Tibial nerve (tissue), 4 donors: ENCODE results near the gene S100A14. TPM values are rescaled to one million over a fixed set of nuclear protein-coding genes. Genes with fewer than 3 reads are reported as not detected.

Source experiments
- DNase-seq, 2 donors: peaks; one replicate each; pipeline ENCODE4 v3.0.0-alpha.2; 2019; ENCODE audit warnings: low spot score in 2 of 2
- H3K27ac ChIP-seq, 4 donors: fragments of 200-600 bp; sonication (generic) in 3 of 4; one replicate each; pipeline ENCODE4 v1.5.1; 2017 to 2019; ENCODE audit warnings: mild to moderate bottlenecking in 1 of 4
- H3K27me3 ChIP-seq, 2 donors: fragments of 200-600 bp; sonication (generic) in 1 of 2; one replicate each; pipeline versions ENCODE4 v1.5.1 to v1.6.0; 2017 to 2019
- H3K36me3 ChIP-seq, 3 donors: fragments of 200-600 bp; sonication (generic); one replicate each; pipeline ENCODE4 v1.5.1; 2018 to 2019
- H3K4me1 ChIP-seq, 4 donors: fragments of 200-600 bp; sonication (generic) in 3 of 4; one replicate each; pipeline ENCODE4 v1.5.1; 2017 to 2019
- H3K4me3 ChIP-seq, 4 donors: fragments of 200-600 bp; sonication (generic) in 3 of 4; one replicate each; pipeline ENCODE4 v1.5.1; 2017 to 2019; ENCODE audit warnings: mild to moderate bottlenecking in 1 of 4, moderate library complexity in 1 of 4
- H3K9me3 ChIP-seq, 4 donors: fragments of 200-600 bp; sonication (generic) in 3 of 4; one replicate each; pipeline ENCODE4 v1.5.1; 2017 to 2019
- CTCF ChIP-seq, 5 experiments: fragments of 200-600 bp in 3 of 5; fragments of 450-650 bp in 2 of 5; sonication (generic) in 3 of 5; IDR thresholded peaks; one replicate each; pipeline ENCODE4 v1.5.1; 2016 to 2019; ENCODE audit warnings: antibody characterized with exemption in 5 of 5, mild to moderate bottlenecking in 3 of 5, moderate library complexity in 2 of 5
- EP300 ChIP-seq, 2 donors: sonication (generic); formaldehyde crosslinking; IDR thresholded peaks; one replicate each; pipeline ENCODE4 v1.6.1; 2017; ENCODE audit warnings: antibody characterized with exemption in 2 of 2, mild to moderate bottlenecking in 1 of 2
- POLR2A ChIP-seq, 2 donors: fragments of 450-650 bp; IDR thresholded peaks; one replicate each; pipeline ENCODE4 v1.6.1; 2017; ENCODE audit warnings: antibody characterized with exemption in 2 of 2, mild to moderate bottlenecking in 2 of 2, moderate library complexity in 2 of 2
- WGBS, 2 donors: methylation state at CpG; one replicate each; pipeline ENCODE4 v1.1.5; 2018; 5-methylcytosine and 5-hydroxymethylcytosine counted together
- total RNA-seq, 4 donors: library from RNA; depleted of rRNA; stranded (reverse); fragments of >200 nt; gene quantifications; one replicate each; pipeline ENCODE4 v1.1.0, GENCODE V29; 2016

S100A14 gene
- total RNA-seq = 10 to 100 TPM in 1 of 4 donors, not detected in 3; 15.3 TPM

GRCh38 chr1:153616144-153616916 is at the start of gene S100A14:
S100A14 (minus strand) TSS chr1:153616325; CDS start chr1:153615858, 467 bp downstream.
- Histone ChIP-seq H3K4me1 (peaks cover 0 to 36% (median 25%) of the 10 kb centered on the region in 4 donors), H3K36me3 (peaks cover 0 to 23% (median 0%) of the 10 kb centered on the region in 3 donors), H3K4me3 (peak within 1 kb of the TSS in 1 of 4 donors; percentile 9), H3K9me3 (no peaks in the 10 kb centered on the region), H3K27ac (peak within 1 kb of the TSS; percentile 45 to 92 (median 70)), H3K27me3 (no peaks in the 10 kb centered on the region)
- WGBS, 2 donors = 42 to 53% methylated on average over 8 to 10 of the region's 10 CpGs
- no peak for DNase-seq
- TF ChIP-seq POLR2A (IDR thresholded peaks at IDR 0.05) (no peak), EP300 (IDR thresholded peaks at IDR 0.05) (no peak), CTCF (IDR thresholded peaks at IDR 0.05) (no peak)

DNA sequence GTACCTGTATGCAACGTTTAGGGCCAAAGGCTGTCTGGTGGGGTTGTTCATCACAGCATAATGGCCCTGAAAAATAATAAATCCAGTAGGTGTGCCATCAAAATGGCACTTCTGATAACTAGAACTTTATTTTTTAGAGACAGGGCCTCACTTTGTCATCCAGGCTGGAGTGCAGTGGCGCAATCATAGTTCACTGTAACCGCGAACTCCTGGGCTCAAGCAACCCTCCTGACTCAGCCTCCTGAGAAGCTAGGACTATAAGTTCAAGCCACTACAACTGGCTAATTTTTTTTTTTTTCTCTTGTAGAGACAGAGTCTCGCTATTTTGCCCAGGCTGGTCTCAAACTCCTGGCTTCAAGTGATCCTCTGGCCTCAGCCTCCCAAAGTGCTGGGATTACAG is 47.1 kb upstream of the S100A14 start:
- WGBS, 2 donors = 87% methylated on average over 5 of the region's 5 CpGs
- TF ChIP-seq EP300 (IDR thresholded peaks at IDR 0.05) = no peak
- no peak for TF ChIP-seq POLR2A (IDR thresholded peaks at IDR 0.05)
- TF ChIP-seq CTCF (IDR thresholded peaks at IDR 0.05) = no peak

GRCh38 chr1:153662269-153662668 is 46.1 kb upstream of the S100A14 start:
- no peak for TF ChIP-seq EP300 (IDR thresholded peaks at IDR 0.05)
- TF ChIP-seq CTCF (IDR thresholded peaks at IDR 0.05) = no peak
- no peak for TF ChIP-seq POLR2A (IDR thresholded peaks at IDR 0.05)
- Histone ChIP-seq H3K4me3 (no peak overlapping the region), H3K36me3 (peaks cover 2 to 72% (median 36%) of the 10 kb centered on the region in 3 donors), H3K9me3 (no peaks in the 10 kb centered on the region), H3K27ac (no peak overlapping the region), H3K27me3 (no peaks in the 10 kb centered on the region), H3K4me1 (peaks cover 0 to 17% (median 4%) of the 10 kb centered on the region in 4 donors)
- 50 to 56% methylated on average over 2 of the region's 2 CpGs for WGBS, 2 donors
- DNase-seq = no peak

More for the DNA sequence above, 47.1 kb upstream of the S100A14 start:
- peaks cover 2 to 81% (median 43%) of the 10 kb centered on the region in 3 donors for H3K36me3 ChIP-seq
- H3K9me3 ChIP-seq = no peaks in the 10 kb centered on the region
- peaks cover 0 to 13% (median 4%) of the 10 kb centered on the region in 4 donors for H3K4me1 ChIP-seq
- DNase-seq = no peak
- H3K27me3 ChIP-seq = no peaks in the 10 kb centered on the region
- H3K27ac ChIP-seq = no peak overlapping the region
- H3K4me3 ChIP-seq = no peak overlapping the region

GRCh38 chr1:153661111-153661708 is 45.1 kb upstream of the S100A14 start:
- peaks cover 0 to 61% (median 25%) of the 10 kb centered on the region in 3 donors for H3K36me3 ChIP-seq
- WGBS, 2 donors = 57 to 62% methylated on average over 9 of the region's 9 CpGs
- no peak overlapping the region for H3K27ac ChIP-seq
- DNase-seq = no peak
- H3K4me1 ChIP-seq = peaks cover 0 to 17% (median 4%) of the 10 kb centered on the region in 4 donors
- H3K27me3 ChIP-seq = no peaks in the 10 kb centered on the region
- TF ChIP-seq EP300 (IDR thresholded peaks at IDR 0.05) = no peak
- no peak for TF ChIP-seq POLR2A (IDR thresholded peaks at IDR 0.05)
- TF ChIP-seq CTCF (IDR thresholded peaks at IDR 0.05) = no peak
- no peaks in the 10 kb centered on the region for H3K9me3 ChIP-seq
- H3K4me3 ChIP-seq = no peak overlapping the region

DNA sequence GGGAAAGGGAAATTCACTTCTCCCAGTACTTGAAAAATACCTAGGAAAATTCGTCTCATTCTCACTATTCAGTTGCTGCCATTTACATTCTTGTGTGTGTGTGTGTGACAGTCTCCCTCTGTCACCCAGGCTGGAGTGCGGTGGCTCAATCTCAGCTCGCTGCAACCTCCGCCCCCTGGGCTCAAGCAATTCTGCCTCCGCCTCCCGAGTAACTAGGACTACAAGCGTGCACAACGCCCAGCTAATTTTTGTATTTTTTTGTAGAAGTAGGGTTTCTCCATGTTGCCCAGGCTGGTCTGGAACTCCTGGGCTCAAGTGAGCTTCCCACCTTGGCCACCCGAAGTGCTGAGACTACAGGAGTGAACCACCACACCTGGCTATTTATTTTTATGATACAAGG is 43.5 kb upstream of the S100A14 start:
- WGBS, 2 donors = 67 to 69% methylated on average over 9 of the region's 9 CpGs
- Histone ChIP-seq H3K4me3 (peak overlapping the region; percentile 46 to 79 (median 72)), H3K27me3 (no peaks in the 10 kb centered on the region), H3K4me1 (peaks cover 0 to 17% (median 4%) of the 10 kb centered on the region in 4 donors), H3K36me3 (peaks cover 0 to 46% (median 12%) of the 10 kb centered on the region in 3 donors), H3K27ac (peak overlapping the region in 3 of 4 donors; percentile 90 to 99 (median 93)), H3K9me3 (no peaks in the 10 kb centered on the region)
- TF ChIP-seq POLR2A (IDR thresholded peaks at IDR 0.05) (no peak), EP300 (IDR thresholded peaks at IDR 0.05) (no peak), CTCF (IDR thresholded peaks at IDR 0.05) (no peak)
- no peak for DNase-seq
